NCI-H774 (cell line): ENCODE results near the gene RBM38.

Experiments
- DNase-seq: peaks from one replicate; lab custom pipeline; 2025; lab: John Stamatoyannopoulos, UW

The RBM38 gene

DNA sequence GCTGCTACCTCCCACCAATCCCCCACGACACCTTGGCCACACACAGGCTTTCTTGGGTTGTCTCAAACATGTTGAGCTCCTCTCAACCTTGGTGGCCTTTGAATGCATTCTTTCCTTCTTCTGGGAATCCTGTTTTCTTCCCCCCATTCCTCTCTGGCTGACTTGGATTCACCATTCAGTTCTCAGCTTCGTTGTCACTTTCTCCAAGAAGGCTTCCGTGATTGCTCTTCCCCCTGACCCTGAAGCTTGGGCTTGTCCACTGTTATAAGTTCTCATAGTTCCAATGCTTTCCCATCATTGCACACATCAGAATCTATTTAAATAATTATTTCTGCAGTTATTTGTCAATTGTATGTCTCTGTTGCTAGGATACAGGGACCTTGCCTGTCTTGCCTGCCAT lies 64.2 kb downstream of the RBM38 start:
- DNase-seq, result no peak

DNA sequence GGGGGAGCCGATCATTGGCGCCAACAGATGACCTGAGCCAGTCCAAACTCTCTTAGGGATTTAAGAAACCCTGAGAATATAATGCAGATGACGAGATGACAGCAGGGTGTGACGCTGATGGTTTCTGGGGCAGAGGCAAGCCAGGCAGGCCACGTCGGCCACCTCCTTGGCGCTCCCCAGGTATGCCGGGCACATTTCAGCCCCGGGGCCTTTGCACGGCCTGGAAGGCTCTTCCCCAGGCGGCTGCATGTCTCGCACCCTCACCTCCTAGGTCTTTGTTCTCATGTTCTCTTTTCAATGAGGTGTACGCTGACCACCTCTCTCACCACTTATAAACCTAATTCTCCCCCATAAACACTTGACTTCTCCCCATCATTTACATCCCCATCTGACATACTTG lies 64.9 kb downstream of the RBM38 start:
- no peak for DNase-seq

DNA sequence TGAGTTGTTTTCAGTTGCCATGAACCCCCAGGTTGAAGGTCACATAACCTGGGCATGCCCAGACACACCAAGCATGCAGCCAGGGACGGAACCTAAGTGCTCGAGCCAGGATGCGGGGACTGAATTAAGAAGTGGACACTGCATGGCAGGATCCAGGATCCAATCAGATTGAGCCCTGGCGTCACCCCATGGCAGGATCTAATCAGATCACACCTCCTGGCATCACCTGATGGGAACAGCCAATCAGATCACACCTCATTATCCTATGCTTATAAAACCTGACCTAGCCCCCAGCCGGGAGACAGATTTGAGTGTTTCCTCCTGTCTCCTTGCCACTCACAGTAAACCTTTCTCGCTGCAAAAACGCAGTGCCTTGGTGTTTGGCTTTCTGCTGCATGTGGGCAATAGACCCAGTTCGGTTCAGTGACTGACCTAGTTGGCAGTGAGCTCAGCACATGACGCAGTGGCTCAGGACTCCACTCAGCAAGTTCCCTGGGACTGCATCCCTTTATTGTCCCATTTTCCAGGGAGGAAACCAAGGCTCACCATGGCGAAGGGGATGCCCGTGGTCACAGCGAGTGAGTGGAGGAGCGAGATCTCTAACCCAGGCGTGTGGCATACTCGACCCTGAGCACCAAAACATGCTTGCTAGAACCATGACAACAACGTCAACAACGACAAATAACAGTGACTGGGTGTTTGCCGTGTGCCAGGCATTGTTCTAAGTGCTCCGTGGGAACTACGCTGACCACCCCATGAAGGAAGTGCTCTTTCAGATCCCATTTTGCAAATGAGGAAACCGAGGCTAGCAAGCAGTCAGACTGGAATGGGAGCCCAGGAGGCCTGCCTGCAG lies 66.3 kb downstream of the RBM38 start:
- peak; percentile 45 for DNase-seq

DNA sequence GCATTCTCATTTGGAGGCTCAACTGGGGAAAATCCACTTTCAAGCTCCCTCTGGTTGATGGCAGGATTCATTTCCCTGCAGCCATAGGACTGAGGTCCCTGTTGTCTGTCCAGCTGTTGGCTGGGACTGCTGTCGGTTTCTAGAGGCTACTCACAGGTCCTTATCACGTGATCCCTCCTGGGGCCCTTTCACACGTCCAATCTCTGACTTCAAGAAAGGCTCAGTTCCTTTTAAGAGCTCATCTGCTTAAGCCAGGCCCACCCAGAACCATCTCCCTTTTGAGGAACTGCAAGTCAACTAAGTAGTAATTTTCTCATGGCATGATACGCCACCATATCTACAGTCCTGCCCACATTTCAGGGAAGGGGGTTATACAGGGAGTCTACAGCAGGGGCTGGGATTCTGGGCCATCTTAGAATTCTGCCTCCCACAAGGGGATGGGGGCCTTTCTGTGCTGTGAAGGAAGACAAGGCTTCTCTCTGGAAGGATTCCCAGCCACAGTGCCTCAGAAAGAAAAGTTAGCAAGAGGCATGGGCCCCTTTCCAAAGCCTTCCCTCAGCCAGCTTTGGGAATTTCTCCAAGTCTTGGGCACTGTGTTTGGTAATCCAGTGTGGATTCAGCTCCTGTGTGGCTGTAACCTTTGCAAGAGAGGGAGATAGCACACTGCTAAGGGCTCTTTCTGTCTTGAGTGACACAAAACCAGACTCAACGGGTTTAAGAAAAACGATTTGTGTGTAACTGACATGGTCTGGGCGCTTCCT lies 67.4 kb downstream of the RBM38 start:
- no peak for DNase-seq
